ENCODE results near the gene ACAP2.
"Not testable (repeated sequence)": the region's sequence is repeated elsewhere in the genome, so short reads cannot be mapped to it uniquely, and the experiment has no call there.

Gene ACAP2

DNA sequence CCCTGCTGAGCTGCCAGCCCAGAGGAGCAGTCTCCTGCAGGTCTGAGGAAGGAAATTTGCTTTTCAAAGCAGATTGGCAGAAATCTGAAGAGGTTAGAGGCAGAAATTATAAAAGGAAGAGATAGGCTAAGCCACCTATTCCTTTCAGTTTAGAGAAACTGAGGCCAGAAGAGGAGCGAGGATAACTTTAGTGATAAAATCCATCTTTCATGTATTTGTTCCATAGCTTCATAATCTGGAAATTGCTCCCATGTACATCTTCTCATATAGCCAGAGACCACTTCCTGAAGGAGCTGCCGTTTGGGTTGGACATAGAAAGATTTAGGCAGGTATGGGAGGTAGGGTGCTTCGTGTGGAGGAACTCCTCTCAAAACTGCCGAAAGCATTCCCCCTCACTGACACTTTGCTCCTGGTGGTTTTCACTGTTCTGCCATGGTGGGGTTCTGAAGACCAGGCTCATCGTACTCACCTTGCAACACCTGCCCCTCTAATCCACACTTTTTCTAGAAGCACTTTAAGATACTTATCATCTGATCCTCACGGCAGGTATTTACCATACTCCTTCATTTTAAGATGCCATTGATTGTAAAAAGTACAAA, 670 bp upstream of the ACAP2 start:
- DNase-seq: no peak

DNA sequence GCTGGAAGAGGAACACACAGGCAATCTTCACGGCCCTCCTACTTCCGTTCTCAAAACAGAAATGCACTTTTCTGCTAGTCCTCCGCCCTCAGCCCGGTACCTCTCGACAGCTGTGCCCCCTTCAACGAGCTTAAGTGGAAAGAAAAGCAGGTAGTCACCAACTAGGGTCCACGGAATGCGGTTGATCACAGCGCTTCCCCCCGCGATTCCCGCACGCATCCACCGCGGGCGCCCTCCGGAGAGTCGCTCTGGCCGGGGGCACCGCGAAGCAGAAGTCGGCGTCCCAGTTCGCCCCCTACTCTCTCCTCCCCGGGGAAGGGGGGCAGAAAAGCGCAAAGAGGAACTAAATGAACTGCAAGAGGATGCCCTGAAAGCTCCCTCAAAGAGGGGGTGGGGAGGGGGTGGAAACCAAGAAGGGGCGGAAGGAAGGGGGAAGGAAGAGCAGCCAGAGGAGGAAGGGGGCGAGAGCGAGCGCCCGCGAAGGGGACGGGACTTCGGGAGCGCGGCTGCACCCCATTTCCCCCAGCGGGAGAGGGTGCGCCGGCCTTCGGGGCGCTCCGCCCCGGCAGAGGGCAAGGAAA, 738 bp downstream of the ACAP2 start:
- DNase-seq: peak; percentile 24 to 79 (median 77)

DNA sequence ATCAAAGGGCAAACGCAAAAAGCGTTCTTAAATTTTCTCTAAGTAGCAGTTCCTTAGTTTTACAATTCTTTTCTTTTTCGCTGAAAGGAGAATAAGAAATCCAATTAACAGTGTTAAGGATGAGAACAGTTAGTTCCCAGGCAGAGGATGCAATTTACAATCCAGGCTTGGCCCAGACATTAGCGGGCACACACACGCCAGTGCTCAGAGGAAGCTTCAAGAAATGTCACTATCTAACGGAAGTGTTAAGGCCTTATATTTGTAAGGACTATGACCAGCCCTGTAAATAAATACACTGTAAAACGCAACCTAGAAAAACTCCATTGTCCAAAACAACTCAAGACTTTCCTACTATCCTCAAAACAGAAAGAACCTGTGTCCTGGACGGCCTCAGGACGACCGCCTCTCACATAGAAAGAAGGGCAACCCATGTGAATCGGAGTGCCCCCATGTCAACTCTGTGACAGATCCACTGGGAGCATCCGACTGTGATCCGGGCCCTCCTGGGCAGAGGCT, 1.3 kb downstream of the ACAP2 start:
- DNase-seq: no peak

DNA sequence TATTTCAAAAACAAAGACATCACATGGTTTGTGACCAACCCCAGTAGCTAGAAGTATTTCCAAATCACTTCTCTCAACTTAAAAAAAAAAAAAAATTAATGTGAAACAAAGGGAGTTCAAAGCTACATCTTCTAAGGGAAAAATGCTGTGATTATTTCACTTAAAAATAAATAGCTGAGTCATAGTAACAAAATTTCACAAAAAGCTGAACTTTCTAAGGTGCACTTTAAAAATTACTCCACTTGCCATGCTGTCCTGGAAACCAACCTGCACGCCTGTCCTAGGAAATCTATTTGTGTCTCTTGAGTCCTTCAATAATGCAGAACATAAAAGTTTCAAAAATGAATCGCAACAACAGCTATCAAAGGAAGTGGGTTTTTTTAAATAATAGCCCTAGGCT, 1.8 kb downstream of the ACAP2 start:
- no peak for DNase-seq

DNA sequence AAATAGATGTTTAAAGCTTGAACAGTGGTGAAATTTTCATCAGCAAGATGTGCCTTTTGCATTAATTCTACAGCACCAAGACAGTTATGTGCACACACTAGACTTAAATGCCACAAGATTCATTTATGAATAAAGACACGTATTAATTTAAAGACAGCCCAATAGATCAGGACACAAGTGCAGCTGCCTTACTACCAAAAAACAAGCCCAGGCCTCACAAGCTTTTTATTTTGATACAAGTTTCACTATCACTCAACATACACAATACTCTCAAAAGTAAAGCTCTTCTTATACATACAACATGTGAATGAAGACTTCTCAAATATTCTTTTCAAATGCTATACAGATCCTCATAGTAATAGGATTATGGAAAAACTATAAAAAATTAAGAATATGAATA, 2.4 kb downstream of the ACAP2 start:
- DNase-seq: no peak

DNA sequence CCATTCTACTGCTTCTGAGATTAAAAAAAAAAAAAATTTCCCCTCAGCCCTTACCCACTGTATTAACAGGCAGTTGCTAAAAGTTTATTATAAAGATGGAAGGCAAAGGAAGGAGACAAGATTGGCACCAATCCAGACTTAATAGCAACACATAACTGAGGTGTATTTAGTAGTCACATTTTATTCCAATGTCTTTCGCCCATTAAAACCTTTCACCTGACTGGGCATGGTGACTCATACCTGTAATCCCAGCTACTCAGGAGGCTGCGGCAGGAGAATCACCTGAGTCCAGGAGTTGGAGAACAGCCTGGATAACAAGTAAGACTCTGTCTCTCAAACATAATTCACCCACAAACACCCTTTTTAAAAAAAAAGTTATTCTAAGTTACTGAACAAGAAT, 4.4 kb downstream of the ACAP2 start:
- no peak for DNase-seq

DNA sequence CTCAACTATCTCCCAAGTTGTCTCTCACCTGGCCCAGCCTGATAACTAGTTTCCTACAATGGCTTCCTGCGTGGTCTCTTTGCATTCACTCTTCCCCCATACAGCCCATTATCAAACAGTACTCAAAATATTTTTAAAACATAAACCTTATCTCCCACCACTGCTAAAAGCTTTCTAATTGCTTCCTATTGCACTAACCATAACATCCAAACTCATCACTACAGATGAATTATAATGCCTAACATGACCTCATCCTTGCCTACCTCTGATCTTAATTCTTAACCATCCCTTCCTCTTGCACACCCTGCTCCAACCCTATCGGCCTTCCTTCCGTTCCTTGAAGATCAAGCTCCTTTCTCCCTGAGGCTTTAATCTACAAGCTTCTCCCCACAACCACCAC, 17.0 kb downstream of the ACAP2 start:
- no peak for DNase-seq

DNA sequence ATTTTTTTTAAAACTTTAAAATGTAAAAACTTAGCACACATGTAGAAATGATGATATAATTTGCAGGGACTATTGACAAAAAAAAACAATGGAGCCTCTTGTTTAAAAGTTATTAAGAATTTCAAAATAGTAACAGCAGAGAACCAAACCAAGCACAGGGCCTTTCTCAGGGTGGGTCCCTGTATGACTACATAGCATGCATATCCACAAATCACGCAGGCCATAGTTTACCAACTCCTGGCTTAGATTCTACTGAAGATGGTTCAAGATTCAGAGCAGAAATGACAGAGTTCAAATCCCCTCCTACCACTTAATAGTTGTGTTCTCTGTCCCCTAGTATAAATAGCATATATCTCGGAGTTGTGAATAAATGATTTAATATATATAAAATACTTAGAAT, 19.0 kb downstream of the ACAP2 start:
- DNase-seq: no peak

DNA sequence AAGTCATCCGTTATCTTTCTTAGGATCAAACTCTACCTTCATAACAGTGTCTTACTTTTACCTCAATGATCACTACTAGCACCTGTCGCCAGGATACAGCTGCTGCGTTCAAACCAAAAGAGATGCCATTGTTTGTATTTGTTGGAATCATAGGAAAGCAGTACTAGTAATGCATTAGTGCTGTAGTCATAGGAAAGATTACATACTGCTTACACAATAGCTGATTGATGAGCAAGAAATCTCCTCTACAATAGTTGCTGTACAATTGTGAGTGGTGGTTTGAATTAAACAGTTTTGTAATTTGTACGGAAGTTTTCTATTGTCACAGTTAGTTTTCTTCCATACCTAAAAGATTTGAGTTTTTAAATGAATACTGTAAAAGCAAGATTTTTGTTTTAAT, 21.4 kb downstream of the ACAP2 start:
- DNase-seq: no peak

DNA sequence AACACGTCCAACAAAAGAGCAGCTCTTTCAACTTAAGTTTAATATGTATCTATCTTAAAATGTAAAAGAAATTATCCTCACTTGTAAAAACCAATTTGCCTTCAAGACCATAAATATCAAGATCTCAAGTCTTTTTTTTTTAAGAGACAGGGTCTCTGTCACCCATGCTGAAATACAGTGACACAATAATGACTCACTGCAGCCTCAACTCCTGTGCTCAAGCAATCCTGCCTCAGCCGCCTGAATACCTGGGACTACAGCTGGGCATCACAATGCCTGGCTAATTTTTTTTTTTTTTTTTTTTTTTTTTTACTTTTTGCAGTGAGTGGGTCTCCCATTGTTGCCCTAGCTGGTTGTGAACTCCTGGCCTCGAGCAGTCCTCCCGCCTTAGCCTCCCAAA, 26.0 kb downstream of the ACAP2 start:
- no peak for DNase-seq

DNA sequence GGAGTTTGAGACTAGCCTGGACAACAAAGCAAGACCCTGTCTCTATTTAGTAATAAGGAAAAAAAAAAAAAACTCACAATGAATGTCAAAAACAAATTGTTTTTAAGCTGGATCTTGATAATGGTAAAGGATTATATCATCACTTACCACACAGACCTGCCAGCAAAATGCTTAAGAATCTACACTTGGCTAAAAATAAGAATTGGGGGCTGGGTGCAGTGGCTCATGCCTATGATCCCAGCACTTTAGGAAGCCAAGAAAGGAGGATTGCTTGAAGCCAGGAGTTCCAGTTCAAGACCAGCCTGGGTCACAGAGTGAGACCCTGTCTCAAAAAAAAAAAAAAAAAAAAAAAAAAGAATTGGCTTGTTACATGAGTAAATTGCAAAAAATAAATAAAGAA, 31.0 kb downstream of the ACAP2 start:
- no peak for DNase-seq

DNA sequence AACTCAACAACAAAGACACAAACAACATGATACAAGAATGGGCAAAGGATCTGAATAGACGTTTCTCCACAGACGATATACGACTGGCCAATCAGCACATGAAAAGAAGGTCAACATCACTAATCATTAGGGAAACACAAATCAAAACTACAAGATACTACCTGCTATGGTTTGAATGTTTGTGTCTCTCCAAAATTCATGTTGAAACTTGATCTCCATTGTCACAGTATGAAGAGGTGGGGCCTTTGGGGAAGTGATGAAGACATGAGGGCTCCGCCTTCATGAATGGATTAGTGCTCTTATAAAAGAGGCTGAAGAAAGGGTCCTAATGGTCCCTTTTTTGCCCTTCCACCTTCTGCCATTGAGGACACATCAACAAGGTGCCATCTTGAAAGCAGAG, 32.3 kb downstream of the ACAP2 start:
- no peak for DNase-seq

DNA sequence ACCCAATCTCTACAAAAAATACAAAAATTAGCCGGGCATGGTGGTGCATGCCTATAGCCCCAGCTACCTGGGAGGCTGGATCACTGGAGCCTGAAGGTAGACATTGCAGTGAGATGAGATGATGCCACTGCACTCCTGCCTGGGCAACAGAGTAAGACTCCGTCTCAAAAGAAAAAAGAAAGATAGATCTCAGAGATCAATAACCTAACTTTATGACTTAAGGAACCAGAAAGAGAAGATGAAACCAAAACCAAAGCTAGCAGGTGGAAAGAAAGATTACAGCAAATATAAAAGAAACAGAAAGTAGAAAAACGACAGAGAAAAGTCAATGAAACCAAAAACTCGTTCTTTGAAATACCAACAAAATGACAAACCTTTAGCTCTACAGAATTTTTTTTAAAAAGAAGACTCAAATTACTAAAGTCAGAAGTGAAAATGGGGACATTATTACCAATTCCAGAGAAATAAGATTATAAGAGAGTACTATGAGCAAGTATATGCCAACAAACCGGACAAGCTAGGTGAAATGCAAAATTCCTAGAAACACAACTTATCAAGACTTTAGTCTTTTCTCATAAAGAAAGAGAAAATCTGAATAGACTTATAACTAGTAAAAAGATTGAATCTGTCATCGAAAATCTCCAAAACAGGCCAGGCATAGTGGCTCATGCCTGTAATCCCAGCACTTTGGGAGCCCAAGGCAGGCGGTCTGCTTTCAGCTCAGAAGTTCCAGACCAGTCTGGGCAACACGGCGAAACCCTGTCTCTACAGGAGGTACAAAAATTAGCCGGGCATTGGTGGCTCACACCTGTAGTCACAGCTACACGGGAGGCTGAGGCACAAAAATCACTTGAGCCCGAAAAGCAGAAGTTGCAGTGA, 35.0 kb downstream of the ACAP2 start:
- DNase-seq: no peak

DNA sequence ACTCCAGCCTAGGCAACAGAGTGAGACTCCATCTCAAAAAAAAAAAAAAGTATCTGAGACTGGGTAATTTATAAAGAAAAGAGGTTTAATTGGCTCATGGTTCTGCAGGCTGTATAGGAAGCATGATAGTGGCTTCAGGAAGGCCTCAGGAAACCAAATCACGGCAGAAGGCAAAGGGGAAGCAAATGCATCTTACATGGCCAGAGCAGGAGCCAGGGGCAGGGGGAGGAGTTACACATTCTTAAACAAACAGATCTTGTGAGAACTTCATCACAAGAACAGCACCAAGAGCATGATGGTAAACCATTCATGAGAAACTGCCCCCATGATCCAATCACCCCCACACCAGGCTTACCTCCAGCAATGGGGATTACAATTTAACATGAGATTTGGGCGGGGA, 37.2 kb downstream of the ACAP2 start:
- DNase-seq: no peak

DNA sequence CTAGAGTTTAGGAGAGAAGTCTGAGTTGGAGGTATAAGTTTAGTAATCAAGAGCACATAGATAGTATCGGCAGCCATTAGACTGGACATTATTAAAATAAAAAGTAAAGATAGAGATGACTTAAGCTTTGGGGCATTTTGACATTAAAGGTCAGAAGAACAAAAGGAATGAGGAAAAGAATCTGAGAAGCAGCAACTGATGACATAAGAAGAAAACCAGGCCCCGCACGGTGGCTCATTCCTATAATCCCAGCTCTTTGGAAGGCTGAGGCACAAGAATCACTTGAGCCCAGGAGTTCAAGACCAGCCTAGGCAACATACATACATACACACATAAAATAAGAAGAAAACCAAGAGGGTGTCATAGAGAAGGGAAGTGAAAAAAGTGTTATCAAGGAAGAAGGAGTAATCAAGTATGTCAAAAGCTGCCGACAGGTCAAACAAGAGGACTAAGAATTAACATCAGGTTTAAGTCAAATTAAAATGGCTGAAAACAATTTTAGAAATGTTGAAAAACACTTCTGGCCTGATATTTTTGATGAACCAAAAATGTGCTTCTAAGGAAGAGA, 38.9 kb downstream of the ACAP2 start:
- no peak for DNase-seq

DNA sequence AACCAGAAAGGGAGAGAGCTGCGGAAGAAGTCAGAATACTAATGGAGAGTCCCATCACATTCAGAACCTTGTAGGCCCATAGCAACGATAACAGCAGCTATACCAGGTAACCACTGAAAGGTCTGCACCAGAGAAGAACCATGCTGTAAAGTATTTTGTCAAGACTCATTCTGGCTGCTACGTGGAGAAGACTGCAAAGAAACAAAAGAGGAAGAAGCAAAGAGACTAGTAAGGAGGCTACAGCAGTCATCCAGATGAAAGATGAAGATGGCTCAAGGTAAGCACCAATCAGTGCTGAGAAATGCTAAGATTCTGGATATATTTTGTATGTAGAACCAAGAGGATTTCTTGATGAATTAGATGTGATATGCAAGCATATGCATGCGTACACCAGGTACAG, 39.6 kb downstream of the ACAP2 start:
- no peak for DNase-seq

DNA sequence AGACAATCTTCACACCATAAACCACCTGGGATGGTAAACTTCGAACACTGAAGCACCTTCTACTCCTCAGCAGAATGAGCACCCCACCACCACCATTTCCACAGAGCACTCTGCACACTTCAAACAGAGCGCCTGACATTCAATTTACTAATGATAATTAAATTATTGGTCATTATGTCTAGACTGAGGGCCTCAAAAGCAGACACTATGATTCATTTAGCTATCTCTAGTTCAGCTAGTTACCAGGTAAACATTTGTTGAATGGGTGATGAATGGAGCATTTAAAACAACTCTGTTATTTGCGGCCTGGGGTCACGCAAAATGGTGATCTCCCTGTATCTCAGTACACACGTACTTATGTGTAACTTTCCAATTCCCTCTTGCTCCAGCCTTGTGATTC, 40.9 kb downstream of the ACAP2 start:
- peak in 2 of 3 experiments; percentile 59 to 91 for DNase-seq

DNA sequence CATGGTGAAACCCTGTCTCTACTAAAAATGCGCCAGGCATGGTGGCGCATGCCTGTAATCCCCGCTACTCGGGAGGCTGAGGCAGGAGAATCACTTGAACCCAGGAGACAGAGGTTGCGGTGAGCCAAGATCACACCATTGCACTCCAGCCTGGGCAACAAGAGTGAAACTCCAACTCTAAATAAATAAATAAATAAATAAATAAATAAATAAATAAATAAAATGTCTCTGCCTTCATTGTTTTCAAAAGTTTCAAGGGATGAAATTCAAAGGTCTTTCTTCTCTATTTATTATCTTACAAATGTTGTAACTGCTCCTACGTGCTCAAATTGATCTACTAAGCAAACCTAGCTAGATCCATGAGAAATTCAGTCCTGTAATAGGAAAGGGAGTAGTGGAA, 44.4 kb downstream of the ACAP2 start:
- DNase-seq: not testable (repeated sequence)

DNA sequence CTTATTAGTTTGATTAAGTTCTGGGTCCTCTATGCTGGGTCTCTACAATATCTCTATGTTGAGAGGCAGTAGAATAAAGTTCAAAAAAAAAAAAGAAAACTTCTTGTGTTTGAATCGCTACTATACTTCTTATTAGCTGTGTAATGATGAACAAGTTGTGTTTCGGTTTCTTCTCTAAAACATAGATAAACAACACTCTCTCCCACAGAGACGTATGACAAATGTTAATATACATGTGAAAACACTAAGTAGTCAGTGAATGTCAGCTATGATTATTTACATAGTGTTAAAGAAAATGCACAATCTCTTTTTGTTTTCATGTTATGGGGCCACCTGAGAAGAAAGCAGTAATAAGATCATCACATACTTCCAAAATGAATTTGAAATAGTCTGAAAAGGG, 45.3 kb downstream of the ACAP2 start:
- DNase-seq: no peak

DNA sequence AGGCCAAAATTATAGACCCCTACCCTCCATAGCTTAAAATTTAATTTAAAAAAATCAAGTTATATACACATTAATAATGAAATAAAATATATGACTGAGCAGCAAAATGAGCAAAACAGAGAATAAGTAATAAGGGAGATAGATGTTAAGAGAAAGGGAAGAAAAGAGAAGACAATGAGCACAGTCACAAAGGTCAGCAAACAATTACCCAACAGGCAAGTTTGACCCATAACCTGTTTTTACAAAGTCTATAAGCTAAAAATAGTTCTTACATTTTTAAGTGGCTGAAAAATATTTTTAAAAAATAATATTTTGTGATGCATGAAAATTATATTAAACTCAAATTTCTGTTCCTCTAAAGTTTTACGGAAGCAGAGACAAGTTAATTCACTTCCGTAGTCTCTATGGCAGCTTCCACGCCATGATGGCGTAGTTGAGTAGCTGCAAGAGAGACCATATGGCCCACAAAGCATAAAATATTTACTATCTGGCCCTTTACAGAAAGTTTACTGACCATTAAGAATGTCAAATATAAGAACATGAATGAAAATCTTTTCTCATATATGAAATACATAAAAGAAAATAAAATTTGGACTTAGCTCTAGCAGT, 47.5 kb downstream of the ACAP2 start:
- DNase-seq: no peak

DNA sequence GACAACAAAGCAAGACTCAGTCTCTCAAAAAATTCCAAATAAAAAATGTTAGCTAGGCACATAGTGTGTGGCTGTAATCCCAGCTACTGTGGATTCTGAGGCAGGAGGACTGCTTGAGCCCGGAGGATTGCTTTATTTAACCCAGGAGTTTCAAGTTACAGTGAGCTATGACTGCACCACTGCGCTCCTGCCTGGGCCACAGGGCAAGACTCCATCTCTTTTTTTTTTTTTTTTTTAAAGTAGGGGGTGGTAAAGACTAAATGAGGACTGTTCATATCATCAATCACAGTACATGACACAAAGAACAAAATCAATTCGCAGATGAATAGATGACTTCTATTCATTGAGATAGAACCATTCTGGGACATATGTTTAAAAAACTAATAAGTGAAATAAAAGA, 48.1 kb downstream of the ACAP2 start:
- DNase-seq: no peak

DNA sequence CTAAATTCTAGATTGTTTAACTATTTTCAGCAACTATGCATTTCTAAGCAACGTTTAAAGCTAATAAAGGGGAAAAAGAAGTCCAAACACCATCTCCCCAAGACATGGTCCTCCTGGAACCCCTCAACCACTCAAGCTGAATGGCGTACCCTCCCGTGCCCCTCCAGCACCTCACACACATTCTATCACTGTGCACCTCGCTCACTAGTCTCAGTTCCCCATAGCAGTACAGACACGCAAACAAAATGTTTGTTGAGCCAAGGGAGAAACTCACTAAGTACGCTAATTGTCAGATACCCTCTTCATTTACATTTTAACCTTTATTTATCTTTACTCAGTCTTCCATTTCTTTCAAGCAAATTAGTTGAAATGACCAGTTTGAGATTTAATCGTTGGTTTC, 48.8 kb downstream of the ACAP2 start:
- no peak for DNase-seq

DNA sequence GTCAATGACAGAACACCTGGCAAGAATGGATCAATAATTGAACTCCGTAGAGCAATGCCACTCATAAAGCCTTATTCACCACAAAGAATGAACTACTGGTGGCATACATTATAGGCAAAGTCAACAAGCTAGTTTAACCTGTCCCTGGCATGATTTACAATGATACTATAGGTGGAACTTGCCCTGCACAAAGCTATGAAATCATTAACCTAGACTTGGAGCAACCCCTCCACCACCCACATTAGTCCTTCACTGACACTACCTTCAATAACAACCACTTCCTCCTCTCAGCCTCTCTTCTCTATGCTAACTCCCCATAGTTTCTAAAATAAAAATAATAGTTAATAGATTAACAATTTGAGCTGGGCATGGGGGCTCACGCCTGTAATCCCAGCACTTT, 54.4 kb downstream of the ACAP2 start:
- DNase-seq: peak in 2 of 3 experiments; percentile 7 to 39

Data from NCI-H1417 (cell line).